ENCODE measurements around the gene LRRC71. TPM values are rescaled to one million over a fixed set of nuclear protein-coding genes. Genes with fewer than 3 reads are reported as not detected.

Gene LRRC71
- total RNA-seq, 2 donors from 2014 or later = not detected

GRCh38 chr1:156973417-156973816 lies 53.0 kb downstream of the LRRC71 start:
- H3K27me3 ChIP-seq (replicated peaks; ENCODE audit: insufficient read depth) = no peaks in the 10 kb centered on the region
- DNase-seq (ENCODE audit: low spot score) = no peak
- H3K4me3 ChIP-seq = no peak overlapping the region
- TF ChIP-seq, protein P1, sequence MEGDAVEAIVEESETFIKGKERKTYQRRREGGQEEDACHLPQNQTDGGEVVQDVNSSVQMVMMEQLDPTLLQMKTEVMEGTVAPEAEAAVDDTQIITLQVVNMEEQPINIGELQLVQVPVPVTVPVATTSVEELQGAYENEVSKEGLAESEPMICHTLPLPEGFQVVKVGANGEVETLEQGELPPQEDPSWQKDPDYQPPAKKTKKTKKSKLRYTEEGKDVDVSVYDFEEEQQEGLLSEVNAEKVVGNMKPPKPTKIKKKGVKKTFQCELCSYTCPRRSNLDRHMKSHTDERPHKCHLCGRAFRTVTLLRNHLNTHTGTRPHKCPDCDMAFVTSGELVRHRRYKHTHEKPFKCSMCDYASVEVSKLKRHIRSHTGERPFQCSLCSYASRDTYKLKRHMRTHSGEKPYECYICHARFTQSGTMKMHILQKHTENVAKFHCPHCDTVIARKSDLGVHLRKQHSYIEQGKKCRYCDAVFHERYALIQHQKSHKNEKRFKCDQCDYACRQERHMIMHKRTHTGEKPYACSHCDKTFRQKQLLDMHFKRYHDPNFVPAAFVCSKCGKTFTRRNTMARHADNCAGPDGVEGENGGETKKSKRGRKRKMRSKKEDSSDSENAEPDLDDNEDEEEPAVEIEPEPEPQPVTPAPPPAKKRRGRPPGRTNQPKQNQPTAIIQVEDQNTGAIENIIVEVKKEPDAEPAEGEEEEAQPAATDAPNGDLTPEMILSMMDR (IDR thresholded peaks at IDR 0.05) = no peak
- ATAC-seq (ENCODE audit: insufficient number of reproducible peaks, low FRiP score, low read depth) = no peak
- no peaks in the 10 kb centered on the region for H3K4me1 ChIP-seq (ENCODE audit: control insufficient read depth in 1 of 2, low read depth in 2 of 2)
- no peak overlapping the region for H3K27ac ChIP-seq
- H3K36me3 ChIP-seq = peaks cover 39% of the 10 kb centered on the region
- H3K9me3 ChIP-seq = no peaks in the 10 kb centered on the region

- DNase-seq (ENCODE audit: low spot score) (no peak), ATAC-seq (ENCODE audit: insufficient number of reproducible peaks, low FRiP score, low read depth) (no peak)
- no peaks in the 10 kb centered on the region for H3K9me3 ChIP-seq
- H3K36me3 ChIP-seq = peaks cover 28% of the 10 kb centered on the region
- no peak overlapping the region for H3K27ac ChIP-seq
- H3K27me3 ChIP-seq (replicated peaks; ENCODE audit: insufficient read depth) = no peaks in the 10 kb centered on the region
- H3K4me1 ChIP-seq (ENCODE audit: control insufficient read depth in 1 of 2, low read depth in 2 of 2) = no peaks in the 10 kb centered on the region
- TF ChIP-seq, protein P1 (IDR thresholded peaks at IDR 0.05) = no peak
- no peak overlapping the region for H3K4me3 ChIP-seq
Measured at GRCh38 chr1:156975084-156975483, 54.7 kb downstream of the LRRC71 start.

GRCh38 chr1:156980551-156980950 lies 60.1 kb downstream of the LRRC71 start:
- TF ChIP-seq, protein P1 (IDR thresholded peaks at IDR 0.05) = no peak
- DNase-seq (ENCODE audit: low spot score) (no peak), ATAC-seq (ENCODE audit: insufficient number of reproducible peaks, low FRiP score, low read depth) (no peak)
- H3K4me3 ChIP-seq = no peak overlapping the region
- H3K9me3 ChIP-seq = no peaks in the 10 kb centered on the region
- H3K4me1 ChIP-seq (ENCODE audit: control insufficient read depth in 1 of 2, low read depth in 2 of 2) = no peaks in the 10 kb centered on the region
- H3K36me3 ChIP-seq = peaks cover 30% of the 10 kb centered on the region
- no peak overlapping the region for H3K27ac ChIP-seq
- H3K27me3 ChIP-seq (replicated peaks; ENCODE audit: insufficient read depth) = no peaks in the 10 kb centered on the region

Other genes starting within 250 kb of the LRRC71 start
- 10 to 100 TPM; 30.6 to 30.9 TPM for gene NES, start 243.2 kb upstream of the LRRC71 start, total RNA-seq
- 1 to 10 TPM; 1.3 to 7.0 TPM for gene CRABP2, start 215.0 kb upstream of the LRRC71 start, total RNA-seq
- gene METTL25B, start 192.2 kb upstream of the LRRC71 start, total RNA-seq = 10 to 100 TPM; 15.2 to 17.9 TPM
- 10 to 100 TPM; 15.0 to 19.8 TPM for gene ISG20L2, start 191.9 kb upstream of the LRRC71 start, total RNA-seq
- gene MRPL24, start 179.5 kb upstream of the LRRC71 start, total RNA-seq = 10 to 100 TPM; 22.6 to 35.6 TPM
- 100 to 1,000 TPM in 1 of 2 donors, 10 to 100 TPM in 1; 93.5 to 118 TPM for gene HDGF, start 169.0 kb upstream of the LRRC71 start, total RNA-seq
- gene PRCC, start 153.1 kb upstream of the LRRC71 start, total RNA-seq = 10 to 100 TPM; 22.9 to 34.5 TPM
- gene SH2D2A, start 103.8 kb upstream of the LRRC71 start, total RNA-seq = 1 to 10 TPM in 1 of 2 donors, under 1 TPM in 1; 0.81 to 1.1 TPM
- gene INSRR, start 61.5 kb upstream of the LRRC71 start, total RNA-seq = not detected
- gene NTRK1, start 59.8 kb upstream of the LRRC71 start, total RNA-seq = under 1 TPM; 0.42 to 0.81 TPM
- gene PEAR1, start 26.9 kb upstream of the LRRC71 start, total RNA-seq = 10 to 100 TPM; 31.0 to 34.9 TPM
- 10 to 100 TPM; 40.3 to 40.6 TPM for gene ARHGEF11, start 125.1 kb downstream of the LRRC71 start, total RNA-seq
- not detected for gene ETV3L, start 179.2 kb downstream of the LRRC71 start, total RNA-seq
- gene ETV3, start 217.8 kb downstream of the LRRC71 start, total RNA-seq = 10 to 100 TPM; 11.8 to 31.7 TPM

Data from thoracic aorta (tissue), 2 donors.